ENCODE measurements around the gene CCDC187. TPM values are rescaled to one million over a fixed set of nuclear protein-coding genes. Genes with fewer than 3 reads are reported as not detected.

The CCDC187 gene
- total RNA-seq, 1 experiment from 2014 or later, result 0.04 TPM

DNA sequence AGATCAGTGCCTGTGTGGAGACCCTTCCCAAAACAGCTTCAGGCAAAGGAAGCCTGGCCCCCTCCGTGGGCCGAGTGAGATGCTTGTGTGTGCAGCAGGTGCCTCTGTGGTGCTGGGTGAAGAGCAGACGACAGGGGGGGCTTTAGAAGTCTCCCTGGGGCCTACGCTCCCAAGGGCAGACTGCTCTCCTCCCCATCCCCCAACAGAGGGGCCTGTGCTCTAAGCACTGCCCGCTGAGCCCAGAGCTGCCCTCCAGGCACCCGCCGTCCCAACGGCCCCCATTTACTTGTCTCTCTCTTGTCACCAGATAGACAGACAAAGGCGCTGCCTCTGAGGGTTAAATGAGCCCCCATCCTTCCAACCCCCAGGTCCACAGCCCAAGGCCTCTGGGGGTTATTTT is 96.3 kb downstream of the CCDC187 start:
- no peaks in the 10 kb centered on the region for H3K4me1 Mint-ChIP-seq
- ChIA-PET CTCF (interaction anchor here (0.6 to 1.9 kb wide), 3 partner anchors 9 to 60 kb away, joined by 3 to 8 read pairs (median 4); no protein-coding TSS in a partner anchor), POLR2A (no interaction called here)
- peaks cover 13% of the 10 kb centered on the region; the same call in 1 of the 2 replicates for H3K36me3 Mint-ChIP-seq
- H3K4me3 Mint-ChIP-seq, result no peak overlapping the region
- no peaks in the 10 kb centered on the region for H3K9me3 Mint-ChIP-seq
- ATAC-seq (no peak), DNase-seq (ENCODE audit: low spot score) (no peak)
- TF ChIP-seq ESRRA (CRISPR knock-in tag; IDR thresholded peaks at IDR 0.05; ENCODE audit: borderline replicate concordance), result no peak
- no peak for TF ChIP-seq ZMAT4 (CRISPR knock-in tag; IDR thresholded peaks at IDR 0.05)
- TF ChIP-seq, protein P1, sequence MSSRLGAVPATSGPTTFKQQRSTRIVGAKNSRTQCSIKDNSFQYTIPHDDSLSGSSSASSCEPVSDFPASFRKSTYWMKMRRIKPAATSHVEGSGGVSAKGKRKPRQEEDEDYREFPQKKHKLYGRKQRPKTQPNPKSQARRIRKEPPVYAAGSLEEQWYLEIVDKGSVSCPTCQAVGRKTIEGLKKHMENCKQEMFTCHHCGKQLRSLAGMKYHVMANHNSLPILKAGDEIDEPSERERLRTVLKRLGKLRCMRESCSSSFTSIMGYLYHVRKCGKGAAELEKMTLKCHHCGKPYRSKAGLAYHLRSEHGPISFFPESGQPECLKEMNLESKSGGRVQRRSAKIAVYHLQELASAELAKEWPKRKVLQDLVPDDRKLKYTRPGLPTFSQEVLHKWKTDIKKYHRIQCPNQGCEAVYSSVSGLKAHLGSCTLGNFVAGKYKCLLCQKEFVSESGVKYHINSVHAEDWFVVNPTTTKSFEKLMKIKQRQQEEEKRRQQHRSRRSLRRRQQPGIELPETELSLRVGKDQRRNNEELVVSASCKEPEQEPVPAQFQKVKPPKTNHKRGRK (CRISPR knock-in tag; IDR thresholded peaks at IDR 0.05; ENCODE audit: borderline replicate concordance), result no peak
- TF ChIP-seq, protein P2, sequence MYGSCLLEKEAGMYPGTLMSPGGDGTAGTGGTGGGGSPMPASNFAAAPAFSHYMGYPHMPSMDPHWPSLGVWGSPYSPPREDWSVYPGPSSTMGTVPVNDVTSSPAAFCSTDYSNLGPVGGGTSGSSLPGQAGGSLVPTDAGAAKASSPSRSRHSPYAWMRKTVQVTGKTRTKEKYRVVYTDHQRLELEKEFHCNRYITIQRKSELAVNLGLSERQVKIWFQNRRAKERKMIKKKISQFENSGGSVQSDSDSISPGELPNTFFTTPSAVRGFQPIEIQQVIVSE (CRISPR knock-in tag; IDR thresholded peaks at IDR 0.05; ENCODE audit: borderline replicate concordance), result no peak
- TF ChIP-seq ARID4B (CRISPR knock-in tag; IDR thresholded peaks at IDR 0.05; ENCODE audit: borderline replicate concordance), result no peak
- no peak for TF ChIP-seq FOXP1 (CRISPR knock-in tag; IDR thresholded peaks at IDR 0.05; ENCODE audit: borderline replicate concordance)
- no peak for TF ChIP-seq ZNF425 (CRISPR knock-in tag; conservative IDR thresholded peaks at IDR 0.05)
- TF ChIP-seq, protein P3, sequence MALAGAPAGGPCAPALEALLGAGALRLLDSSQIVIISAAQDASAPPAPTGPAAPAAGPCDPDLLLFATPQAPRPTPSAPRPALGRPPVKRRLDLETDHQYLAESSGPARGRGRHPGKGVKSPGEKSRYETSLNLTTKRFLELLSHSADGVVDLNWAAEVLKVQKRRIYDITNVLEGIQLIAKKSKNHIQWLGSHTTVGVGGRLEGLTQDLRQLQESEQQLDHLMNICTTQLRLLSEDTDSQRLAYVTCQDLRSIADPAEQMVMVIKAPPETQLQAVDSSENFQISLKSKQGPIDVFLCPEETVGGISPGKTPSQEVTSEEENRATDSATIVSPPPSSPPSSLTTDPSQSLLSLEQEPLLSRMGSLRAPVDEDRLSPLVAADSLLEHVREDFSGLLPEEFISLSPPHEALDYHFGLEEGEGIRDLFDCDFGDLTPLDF (CRISPR knock-in tag; IDR thresholded peaks at IDR 0.05), result no peak
- TF ChIP-seq, protein P4, sequence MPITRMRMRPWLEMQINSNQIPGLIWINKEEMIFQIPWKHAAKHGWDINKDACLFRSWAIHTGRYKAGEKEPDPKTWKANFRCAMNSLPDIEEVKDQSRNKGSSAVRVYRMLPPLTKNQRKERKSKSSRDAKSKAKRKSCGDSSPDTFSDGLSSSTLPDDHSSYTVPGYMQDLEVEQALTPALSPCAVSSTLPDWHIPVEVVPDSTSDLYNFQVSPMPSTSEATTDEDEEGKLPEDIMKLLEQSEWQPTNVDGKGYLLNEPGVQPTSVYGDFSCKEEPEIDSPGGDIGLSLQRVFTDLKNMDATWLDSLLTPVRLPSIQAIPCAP (CRISPR knock-in tag; IDR thresholded peaks at IDR 0.05), result no peak
- TF ChIP-seq TP53 (CRISPR knock-in tag; IDR thresholded peaks at IDR 0.05), result no peak
- TF ChIP-seq USF1 (CRISPR knock-in tag; IDR thresholded peaks at IDR 0.05), result no peak
- TF ChIP-seq IRF2 (CRISPR knock-in tag; IDR thresholded peaks at IDR 0.05; ENCODE audit: borderline replicate concordance, low read depth), result no peak
- TF ChIP-seq, protein P5, sequence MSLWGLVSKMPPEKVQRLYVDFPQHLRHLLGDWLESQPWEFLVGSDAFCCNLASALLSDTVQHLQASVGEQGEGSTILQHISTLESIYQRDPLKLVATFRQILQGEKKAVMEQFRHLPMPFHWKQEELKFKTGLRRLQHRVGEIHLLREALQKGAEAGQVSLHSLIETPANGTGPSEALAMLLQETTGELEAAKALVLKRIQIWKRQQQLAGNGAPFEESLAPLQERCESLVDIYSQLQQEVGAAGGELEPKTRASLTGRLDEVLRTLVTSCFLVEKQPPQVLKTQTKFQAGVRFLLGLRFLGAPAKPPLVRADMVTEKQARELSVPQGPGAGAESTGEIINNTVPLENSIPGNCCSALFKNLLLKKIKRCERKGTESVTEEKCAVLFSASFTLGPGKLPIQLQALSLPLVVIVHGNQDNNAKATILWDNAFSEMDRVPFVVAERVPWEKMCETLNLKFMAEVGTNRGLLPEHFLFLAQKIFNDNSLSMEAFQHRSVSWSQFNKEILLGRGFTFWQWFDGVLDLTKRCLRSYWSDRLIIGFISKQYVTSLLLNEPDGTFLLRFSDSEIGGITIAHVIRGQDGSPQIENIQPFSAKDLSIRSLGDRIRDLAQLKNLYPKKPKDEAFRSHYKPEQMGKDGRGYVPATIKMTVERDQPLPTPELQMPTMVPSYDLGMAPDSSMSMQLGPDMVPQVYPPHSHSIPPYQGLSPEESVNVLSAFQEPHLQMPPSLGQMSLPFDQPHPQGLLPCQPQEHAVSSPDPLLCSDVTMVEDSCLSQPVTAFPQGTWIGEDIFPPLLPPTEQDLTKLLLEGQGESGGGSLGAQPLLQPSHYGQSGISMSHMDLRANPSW (CRISPR knock-in tag; conservative IDR thresholded peaks at IDR 0.05; ENCODE audit: low read depth), result no peak
- H3K27ac Mint-ChIP-seq, result no peak overlapping the region
- peaks cover 38% of the 10 kb centered on the region for H3K27me3 Mint-ChIP-seq (ENCODE audit: low read depth)
